Measurements from ENCODE around the gene CD52.

CD52 gene

GRCh38 chr1:26352338-26352679 lies 34.6 kb downstream of the CD52 start:
- TF ChIP-seq PAX5 (IDR thresholded peaks at IDR 0.05; ENCODE audit: insufficient read depth, low read length, severe bottlenecking) (no peak), POU2F2 (IDR thresholded peaks at IDR 0.05; ENCODE audit: low read depth, low read length) (no peak), TAF1 (IDR thresholded peaks at IDR 0.05; ENCODE audit: low read depth, low read length) (no peak), POLR2AphosphoS5 (IDR thresholded peaks at IDR 0.05; ENCODE audit: low read depth, low read length) (no peak), SPI1 (IDR thresholded peaks at IDR 0.05; ENCODE audit: low read depth, low read length) (no peak), POLR2A (IDR thresholded peaks at IDR 0.05; ENCODE audit: low read depth, low read length) (no peak)
- FAIRE-seq, result no peak
- no peak for DNase-seq (ENCODE audit: insufficient read length, low spot score)

- no peak for TF ChIP-seq PAX5 (IDR thresholded peaks at IDR 0.05; ENCODE audit: insufficient read depth, low read length, severe bottlenecking)
- no peak for TF ChIP-seq TAF1 (IDR thresholded peaks at IDR 0.05; ENCODE audit: low read depth, low read length)
- no peak for TF ChIP-seq SPI1 (IDR thresholded peaks at IDR 0.05; ENCODE audit: low read depth, low read length)
- no peak for TF ChIP-seq POU2F2 (IDR thresholded peaks at IDR 0.05; ENCODE audit: low read depth, low read length)
- TF ChIP-seq POLR2AphosphoS5 (IDR thresholded peaks at IDR 0.05; ENCODE audit: low read depth, low read length), result no peak
- no peak for TF ChIP-seq POLR2A (IDR thresholded peaks at IDR 0.05; ENCODE audit: low read depth, low read length)
- FAIRE-seq, result no peak
- no peak for DNase-seq (ENCODE audit: insufficient read length, low spot score)
Measured at GRCh38 chr1:26353210-26353859, 35.6 kb downstream of the CD52 start.

- DNase-seq (ENCODE audit: insufficient read length, low spot score), result no peak
- no peak for FAIRE-seq
- no peak for TF ChIP-seq TAF1 (IDR thresholded peaks at IDR 0.05; ENCODE audit: low read depth, low read length)
- TF ChIP-seq POLR2A (IDR thresholded peaks at IDR 0.05; ENCODE audit: low read depth, low read length), result no peak
- TF ChIP-seq SPI1 (IDR thresholded peaks at IDR 0.05; ENCODE audit: low read depth, low read length), result no peak
- TF ChIP-seq PAX5 (IDR thresholded peaks at IDR 0.05; ENCODE audit: insufficient read depth, low read length, severe bottlenecking), result no peak
- TF ChIP-seq POLR2AphosphoS5 (IDR thresholded peaks at IDR 0.05; ENCODE audit: low read depth, low read length), result no peak
- TF ChIP-seq POU2F2 (IDR thresholded peaks at IDR 0.05; ENCODE audit: low read depth, low read length), result no peak
Measured at GRCh38 chr1:26353976-26354820, 36.4 kb downstream of the CD52 start, which contains the start of gene CRYBG2. Gene CRYBG2 (minus strand): TSS chr1:26354130. CDS start chr1:26346657, 7,473 bp downstream.

- no peak for FAIRE-seq
- DNase-seq (ENCODE audit: insufficient read length, low spot score), result no peak
- TF ChIP-seq PAX5 (IDR thresholded peaks at IDR 0.05; ENCODE audit: insufficient read depth, low read length, severe bottlenecking), result no peak
- no peak for TF ChIP-seq SPI1 (IDR thresholded peaks at IDR 0.05; ENCODE audit: low read depth, low read length)
- TF ChIP-seq POLR2AphosphoS5 (IDR thresholded peaks at IDR 0.05; ENCODE audit: low read depth, low read length), result no peak
- no peak for TF ChIP-seq POLR2A (IDR thresholded peaks at IDR 0.05; ENCODE audit: low read depth, low read length)
- TF ChIP-seq TAF1 (IDR thresholded peaks at IDR 0.05; ENCODE audit: low read depth, low read length), result no peak
- no peak for TF ChIP-seq POU2F2 (IDR thresholded peaks at IDR 0.05; ENCODE audit: low read depth, low read length)
Measured at GRCh38 chr1:26354972-26355371, 37.2 kb downstream of the CD52 start.

GRCh38 chr1:26356106-26356505 lies 38.3 kb downstream of the CD52 start:
- FAIRE-seq, result no peak
- DNase-seq (ENCODE audit: insufficient read length, low spot score), result no peak
- TF ChIP-seq POU2F2 (IDR thresholded peaks at IDR 0.05; ENCODE audit: low read depth, low read length), result no peak
- no peak for TF ChIP-seq TAF1 (IDR thresholded peaks at IDR 0.05; ENCODE audit: low read depth, low read length)
- no peak for TF ChIP-seq PAX5 (IDR thresholded peaks at IDR 0.05; ENCODE audit: insufficient read depth, low read length, severe bottlenecking)
- no peak for TF ChIP-seq POLR2AphosphoS5 (IDR thresholded peaks at IDR 0.05; ENCODE audit: low read depth, low read length)
- TF ChIP-seq SPI1 (IDR thresholded peaks at IDR 0.05; ENCODE audit: low read depth, low read length), result no peak
- TF ChIP-seq POLR2A (IDR thresholded peaks at IDR 0.05; ENCODE audit: low read depth, low read length), result no peak

- no peak for TF ChIP-seq POLR2AphosphoS5 (IDR thresholded peaks at IDR 0.05; ENCODE audit: low read depth, low read length)
- TF ChIP-seq POU2F2 (IDR thresholded peaks at IDR 0.05; ENCODE audit: low read depth, low read length), result no peak
- TF ChIP-seq TAF1 (IDR thresholded peaks at IDR 0.05; ENCODE audit: low read depth, low read length), result no peak
- TF ChIP-seq SPI1 (IDR thresholded peaks at IDR 0.05; ENCODE audit: low read depth, low read length), result no peak
- DNase-seq (ENCODE audit: insufficient read length, low spot score) (no peak), FAIRE-seq (no peak)
Measured at GRCh38 chr1:26357121-26357602, 39.4 kb downstream of the CD52 start.

- no peak for TF ChIP-seq SPI1 (IDR thresholded peaks at IDR 0.05; ENCODE audit: low read depth, low read length)
- no peak for TF ChIP-seq POLR2A (IDR thresholded peaks at IDR 0.05; ENCODE audit: low read depth, low read length)
- no peak for TF ChIP-seq PAX5 (IDR thresholded peaks at IDR 0.05; ENCODE audit: insufficient read depth, low read length, severe bottlenecking)
- TF ChIP-seq POU2F2 (IDR thresholded peaks at IDR 0.05; ENCODE audit: low read depth, low read length), result no peak
- no peak for TF ChIP-seq POLR2AphosphoS5 (IDR thresholded peaks at IDR 0.05; ENCODE audit: low read depth, low read length)
- no peak for TF ChIP-seq TAF1 (IDR thresholded peaks at IDR 0.05; ENCODE audit: low read depth, low read length)
- DNase-seq (ENCODE audit: insufficient read length, low spot score) (no peak), FAIRE-seq (no peak)
Measured at GRCh38 chr1:26358411-26359384, 40.9 kb downstream of the CD52 start.

GRCh38 chr1:26359981-26360806 lies 42.4 kb downstream of the CD52 start:
- FAIRE-seq (no peak), DNase-seq (ENCODE audit: insufficient read length, low spot score) (peak; percentile 53)
- no peak for TF ChIP-seq POLR2A (IDR thresholded peaks at IDR 0.05; ENCODE audit: low read depth, low read length)
- TF ChIP-seq PAX5 (IDR thresholded peaks at IDR 0.05; ENCODE audit: insufficient read depth, low read length, severe bottlenecking), result no peak
- no peak for TF ChIP-seq TAF1 (IDR thresholded peaks at IDR 0.05; ENCODE audit: low read depth, low read length)
- no peak for TF ChIP-seq SPI1 (IDR thresholded peaks at IDR 0.05; ENCODE audit: low read depth, low read length)
- TF ChIP-seq POLR2AphosphoS5 (IDR thresholded peaks at IDR 0.05; ENCODE audit: low read depth, low read length), result no peak
